Gastrocnemius medialis (tissue), 4 donors: ENCODE results near the gene CFAP100. TPM values are rescaled to one million over a fixed set of nuclear protein-coding genes. Genes with fewer than 3 reads are reported as not detected.

Experiments used
- ATAC-seq, 2 donors: fragments of 150-250 bp; one replicate each; pipeline ENCODE4 v1.9.1; 2016
- DNase-seq, 2 donors: peaks; one replicate each; pipeline ENCODE4 v3.0.0-alpha.2; 2019
- H3K27ac ChIP-seq, 4 donors: fragments of 200-600 bp; sonication (generic); 1 replicate in 1 of 4; 2 replicates in 3 of 4; pipeline ENCODE4 v1.5.1; 2016 to 2018; ENCODE audit warnings: mild to moderate bottlenecking in 2 of 4, moderate library complexity in 1 of 4
- H3K27me3 ChIP-seq, 3 donors: fragments of 200-600 bp; sonication (generic) in 2 of 3; 1 replicate in 1 of 3; 2 replicates in 2 of 3; pipeline versions ENCODE4 v1.5.1 to v1.6.0; 2016 to 2019; ENCODE audit warnings: mild to moderate bottlenecking in 1 of 3, moderate library complexity in 1 of 3
- H3K36me3 ChIP-seq, 2 donors: fragments of 200-600 bp; sonication (generic) in 1 of 2; one replicate each; pipeline ENCODE4 v1.5.1; 2017 to 2018
- H3K4me1 ChIP-seq, 2 donors: fragments of 200-600 bp; sonication (generic) in 1 of 2; one replicate each; pipeline ENCODE4 v1.5.1; 2016 to 2017; ENCODE audit warnings: mild to moderate bottlenecking in 2 of 2
- H3K4me3 ChIP-seq, 4 donors: fragments of 200-600 bp; sonication (generic) in 3 of 4; 1 replicate in 1 of 4; 2 replicates in 3 of 4; pipeline ENCODE4 v1.5.1; 2016 to 2019; ENCODE audit warnings: mild to moderate bottlenecking in 2 of 4
- H3K9me3 ChIP-seq, 3 donors: fragments of 200-600 bp; sonication (generic) in 2 of 3; 1 replicate in 1 of 3; 2 replicates in 2 of 3; pipeline ENCODE4 v1.5.1; 2016 to 2019
- POLR2A ChIP-seq, 2 donors: fragments of 450-650 bp; IDR thresholded peaks; one replicate each; pipeline ENCODE4 v1.6.1; 2017; ENCODE audit warnings: antibody characterized with exemption in 2 of 2, mild to moderate bottlenecking in 2 of 2, moderate library complexity in 2 of 2
- in situ Hi-C, 4 donors: fragments of 200-750 bp; cut with MboI; loops; one replicate each; pipeline versions ENCODE4 v1.15.0 to v1.8.0; 2017; ENCODE audit warnings: low sequenced_read_pairs in 4 of 4
- intact Hi-C: fragments of 100-400 bp; cut with DNase I; formaldehyde crosslinking; loops from one replicate; pipeline ENCODE4 v1.15.1; 2023; ENCODE audit warnings: low total_unique reads
- total RNA-seq, 4 donors: library from RNA; depleted of rRNA; stranded (reverse); fragments of >200 nt; gene quantifications; one replicate each; pipeline versions ENCODE4 v1.1.0 to v1.2.3, GENCODE V29; 2016
- TF ChIP-seq, protein P1 (sequence below), 5 experiments: fragments of 450-650 bp in 3 of 5; fragments of 200-600 bp in 2 of 5; sonication (generic) in 2 of 5; IDR thresholded peaks in 4 of 5; conservative IDR thresholded peaks in 1 of 5; 1 replicate in 4 of 5; 2 replicates in 1 of 5; pipeline ENCODE4 v1.5.1; 2016 to 2019; ENCODE audit warnings: antibody characterized with exemption in 5 of 5, mild to moderate bottlenecking in 3 of 5, moderate library complexity in 3 of 5

CFAP100 gene
- total RNA-seq, 4 donors from 2014 or later = not detected

DNA sequence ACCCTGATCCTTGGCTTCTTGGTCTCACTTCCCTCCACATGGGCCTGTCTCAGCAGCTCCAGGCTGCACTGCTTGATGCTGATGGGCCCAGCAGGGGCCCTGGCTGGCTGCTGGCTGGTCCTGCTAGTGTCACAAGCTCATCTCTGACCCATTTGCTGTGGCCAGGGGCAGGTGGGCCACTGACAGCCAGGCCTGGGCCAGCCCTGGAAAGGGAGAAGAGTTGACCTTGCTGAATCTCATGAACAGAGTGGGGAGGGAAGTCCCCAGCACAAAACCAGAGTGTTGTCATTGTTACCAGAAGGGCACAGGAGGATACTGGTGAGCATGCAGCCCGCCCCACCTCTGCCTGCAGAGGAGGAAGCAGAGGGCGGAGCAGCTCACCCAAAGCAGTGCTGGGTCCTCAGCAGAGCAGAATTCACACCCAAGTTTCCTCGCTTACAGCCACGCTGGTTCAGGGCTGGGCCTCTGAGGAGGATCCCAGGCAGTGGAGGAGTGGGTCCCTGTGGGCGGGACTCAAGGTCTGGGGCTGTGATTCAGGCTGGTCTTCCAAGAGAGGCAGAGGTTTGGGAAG is 29.9 kb upstream of the CFAP100 start:
- DNase-seq (peak in 1 of 2 donors; percentile 7), ATAC-seq (no peak)
- TF ChIP-seq POLR2A (IDR thresholded peaks at IDR 0.05) = no peak
- TF ChIP-seq, protein P1, sequence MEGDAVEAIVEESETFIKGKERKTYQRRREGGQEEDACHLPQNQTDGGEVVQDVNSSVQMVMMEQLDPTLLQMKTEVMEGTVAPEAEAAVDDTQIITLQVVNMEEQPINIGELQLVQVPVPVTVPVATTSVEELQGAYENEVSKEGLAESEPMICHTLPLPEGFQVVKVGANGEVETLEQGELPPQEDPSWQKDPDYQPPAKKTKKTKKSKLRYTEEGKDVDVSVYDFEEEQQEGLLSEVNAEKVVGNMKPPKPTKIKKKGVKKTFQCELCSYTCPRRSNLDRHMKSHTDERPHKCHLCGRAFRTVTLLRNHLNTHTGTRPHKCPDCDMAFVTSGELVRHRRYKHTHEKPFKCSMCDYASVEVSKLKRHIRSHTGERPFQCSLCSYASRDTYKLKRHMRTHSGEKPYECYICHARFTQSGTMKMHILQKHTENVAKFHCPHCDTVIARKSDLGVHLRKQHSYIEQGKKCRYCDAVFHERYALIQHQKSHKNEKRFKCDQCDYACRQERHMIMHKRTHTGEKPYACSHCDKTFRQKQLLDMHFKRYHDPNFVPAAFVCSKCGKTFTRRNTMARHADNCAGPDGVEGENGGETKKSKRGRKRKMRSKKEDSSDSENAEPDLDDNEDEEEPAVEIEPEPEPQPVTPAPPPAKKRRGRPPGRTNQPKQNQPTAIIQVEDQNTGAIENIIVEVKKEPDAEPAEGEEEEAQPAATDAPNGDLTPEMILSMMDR (IDR thresholded peaks at IDR 0.05 in 4 of 5, conservative IDR thresholded peaks at IDR 0.05 in 1 of 5) = no peak
- no peaks in the 10 kb centered on the region for H3K9me3 ChIP-seq
- peaks cover 6% of the 10 kb centered on the region in 2 donors for H3K4me1 ChIP-seq
- intact Hi-C loops = no loop called here
- H3K4me3 ChIP-seq = no peak overlapping the region
- H3K27ac ChIP-seq = no peak overlapping the region
- no peaks in the 10 kb centered on the region for H3K36me3 ChIP-seq
- no peaks in the 10 kb centered on the region for H3K27me3 ChIP-seq
- in situ Hi-C loops = no loop called here

DNA sequence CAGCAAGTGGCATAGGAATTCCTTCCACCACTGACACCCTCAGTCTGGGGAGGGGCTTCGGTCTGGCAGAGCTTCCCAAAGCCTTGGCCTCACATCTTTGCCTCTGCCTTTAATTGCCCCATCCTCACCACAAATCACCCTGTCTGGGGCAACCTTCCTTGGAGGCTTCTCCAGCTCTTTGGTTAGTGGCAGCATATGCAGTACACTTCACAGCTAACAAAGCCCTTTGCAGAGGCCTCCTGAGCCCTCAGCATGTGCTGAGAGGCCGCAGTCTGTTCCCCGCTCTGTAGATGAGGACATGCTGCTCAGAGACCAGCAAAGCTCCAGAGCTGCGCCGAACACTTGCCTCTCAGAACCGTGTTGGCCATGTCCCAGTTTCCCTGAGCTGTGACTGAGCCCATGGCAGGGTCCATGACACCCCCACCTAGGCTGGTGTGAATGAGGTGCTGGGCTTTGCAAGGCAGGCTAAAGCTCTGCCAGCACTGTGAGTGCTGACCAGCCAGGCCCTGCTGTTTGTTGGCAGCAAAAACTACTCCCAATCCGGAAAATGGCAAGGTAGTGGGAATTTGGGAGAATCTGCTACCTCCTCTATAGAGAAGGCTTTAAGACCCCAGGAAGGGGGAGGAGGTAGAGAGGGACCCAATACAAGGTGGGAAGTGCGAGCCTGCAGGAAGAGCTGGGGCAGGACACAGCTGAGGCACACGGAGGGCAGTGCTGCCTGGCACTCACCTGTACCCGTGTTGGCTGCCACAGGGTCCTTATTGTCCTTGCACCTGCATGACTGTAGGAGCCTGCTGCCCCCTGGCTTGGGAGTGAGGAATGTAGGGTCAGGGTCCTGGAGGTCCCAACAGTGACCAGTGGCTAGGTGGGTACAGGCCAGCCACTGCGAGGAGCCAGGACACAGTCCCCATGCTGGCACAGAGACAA is 29.1 kb upstream of the CFAP100 start:
- TF ChIP-seq, protein P1 (IDR thresholded peaks at IDR 0.05 in 4 of 5, conservative IDR thresholded peaks at IDR 0.05 in 1 of 5) = no peak
- no peak for TF ChIP-seq POLR2A (IDR thresholded peaks at IDR 0.05)
- Histone ChIP-seq H3K27me3 (no peaks in the 10 kb centered on the region), H3K27ac (no peak overlapping the region), H3K9me3 (no peaks in the 10 kb centered on the region), H3K36me3 (no peaks in the 10 kb centered on the region), H3K4me1 (peaks cover 13% of the 10 kb centered on the region in 2 donors), H3K4me3 (no peak overlapping the region)
- intact Hi-C loops (no loop called here), in situ Hi-C loops (no loop called here)
- ATAC-seq = no peak
- DNase-seq = peak in 1 of 2 donors; percentile 7

DNA sequence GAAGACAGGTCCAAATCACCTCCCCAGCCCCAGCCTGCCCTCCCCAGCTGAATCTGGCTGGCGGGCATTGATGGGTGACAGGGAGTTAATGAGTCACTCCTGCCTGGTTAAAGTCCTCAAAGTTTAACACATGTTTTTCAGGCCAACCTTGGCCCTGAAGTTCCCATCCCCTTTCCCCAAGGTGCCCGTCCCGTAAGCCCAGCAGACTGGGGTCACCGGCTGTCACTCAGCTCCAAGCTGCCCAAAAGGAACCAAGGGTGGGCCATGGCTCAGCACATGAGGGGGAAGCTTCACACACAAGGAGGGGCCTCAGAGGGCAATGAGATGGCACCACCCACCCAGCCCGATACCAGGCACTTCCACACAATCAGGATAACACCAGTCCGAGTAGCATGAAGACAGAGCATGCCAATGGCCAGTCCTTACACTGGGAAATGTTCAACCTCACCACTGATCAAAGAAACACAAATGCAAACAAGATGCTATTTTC is 27.3 kb upstream of the CFAP100 start:
- H3K36me3 ChIP-seq = no peaks in the 10 kb centered on the region
- no peak for TF ChIP-seq POLR2A (IDR thresholded peaks at IDR 0.05)
- TF ChIP-seq, protein P1 (IDR thresholded peaks at IDR 0.05 in 4 of 5, conservative IDR thresholded peaks at IDR 0.05 in 1 of 5) = no peak
- H3K4me3 ChIP-seq = no peak overlapping the region
- H3K27me3 ChIP-seq = no peaks in the 10 kb centered on the region
- peaks cover 15 to 16% of the 10 kb centered on the region in 2 donors for H3K4me1 ChIP-seq
- DNase-seq = peak in 1 of 2 donors; percentile 12
- no peak for ATAC-seq
- no peaks in the 10 kb centered on the region for H3K9me3 ChIP-seq
- in situ Hi-C loops (no loop called here), intact Hi-C loops (no loop called here)
- no peak overlapping the region for H3K27ac ChIP-seq

DNA sequence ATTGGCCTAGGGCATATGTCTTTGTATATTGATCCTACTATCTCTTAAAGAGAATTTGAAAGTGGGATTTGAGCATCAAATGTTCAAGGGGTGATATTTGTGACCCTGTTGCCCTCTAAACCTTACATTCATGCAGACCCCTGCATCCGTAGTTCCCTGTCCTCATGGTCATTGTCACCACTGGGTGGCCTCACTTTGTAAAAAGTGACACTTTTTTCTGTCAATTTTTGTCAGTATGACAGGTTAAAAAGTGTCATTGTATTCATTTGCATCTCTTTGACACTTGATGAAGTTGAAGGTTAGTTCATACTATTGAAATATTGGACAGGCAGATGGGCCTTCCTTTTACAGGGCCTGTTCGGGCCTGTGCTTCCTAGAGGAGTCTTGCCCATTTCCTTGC is 25.2 kb upstream of the CFAP100 start:
- no peaks in the 10 kb centered on the region for H3K36me3 ChIP-seq
- no peaks in the 10 kb centered on the region for H3K27me3 ChIP-seq
- no peaks in the 10 kb centered on the region for H3K9me3 ChIP-seq
- peak overlapping the region; percentile 83 to 88 (median 84) for H3K27ac ChIP-seq
- TF ChIP-seq POLR2A (IDR thresholded peaks at IDR 0.05) = no peak
- TF ChIP-seq, protein P1 (IDR thresholded peaks at IDR 0.05 in 4 of 5, conservative IDR thresholded peaks at IDR 0.05 in 1 of 5) = peak in 1 of 5 experiments; percentile 26
- in situ Hi-C loops = no loop called here
- H3K4me3 ChIP-seq = no peak overlapping the region
- DNase-seq (no peak), ATAC-seq (peak in 1 of 2 donors; percentile 7)
- peaks cover 36 to 37% of the 10 kb centered on the region in 2 donors for H3K4me1 ChIP-seq
- intact Hi-C loops = no loop called here
